Right lobe of liver (tissue), 4 donors: Measurements from ENCODE around the gene MRPL36.

ENCODE experiments used
- CTCF ChIP-seq, 4 donors: fragments of 200-600 bp in 3 of 4; fragments of 450-650 bp in 1 of 4; IDR thresholded peaks; one replicate each; pipeline versions ENCODE4 v1.5.1 to v1.8.0; 2016 to 2022; ENCODE audit warnings: antibody characterized with exemption in 4 of 4, mild to moderate bottlenecking in 2 of 4
- POLR2A ChIP-seq: fragments of 450-650 bp; IDR thresholded peaks from one replicate; pipeline ENCODE4 v1.6.1; 2017; ENCODE audit warnings: antibody characterized with exemption, mild to moderate bottlenecking
- donor health status: DM: no; HTN: no; CAD: no.
- donor health status: DM: no; HTN: no; CAD: no.
- donor health status: DM: no; HTN: yes; CAD: no.

- TF ChIP-seq CTCF (IDR thresholded peaks at IDR 0.05) (no peak), POLR2A (no peak)
These were observed 3.7 kb downstream of the MRPL36 start for GRCh38 chr5:1795931-1796330.
